Activated CD4-positive, alpha-beta T cell treated with anti-CD3 and anti-CD28 coated beads for 48 hours (primary cell): ENCODE data around the gene HOXB5.

ENCODE experiments used
- DNase-seq: peaks from one replicate; pipeline ENCODE4 v3.0.0-alpha.2; 2020

Gene HOXB5

GRCh38 chr17:48628649-48629410 is 35.3 kb upstream of the HOXB5 start:
- no peak for DNase-seq

GRCh38 chr17:48627623-48628521 is 34.3 kb upstream of the HOXB5 start:
- no peak for DNase-seq

GRCh38 chr17:48627118-48627597 is 33.6 kb upstream of the HOXB5 start:
- no peak for DNase-seq

GRCh38 chr17:48626245-48627117 is 32.9 kb upstream of the HOXB5 start, which contains the start of gene HOXB9:
TSS of gene HOXB9 (minus strand) at chr17:48626358. CDS start at chr17:48626269, 89 bp downstream.
- DNase-seq: peak; percentile 52

GRCh38 chr17:48625495-48626244 is 32.1 kb upstream of the HOXB5 start:
- peak; percentile 50 for DNase-seq

GRCh38 chr17:48624544-48625494 is 31.2 kb upstream of the HOXB5 start:
- DNase-seq: no peak

- no peak for DNase-seq
Measured at GRCh38 chr17:48624118-48624517, 30.5 kb upstream of the HOXB5 start.

- DNase-seq: no peak
Measured at GRCh38 chr17:48623583-48623982, 30.0 kb upstream of the HOXB5 start.

GRCh38 chr17:48622857-48623256 is 29.3 kb upstream of the HOXB5 start:
- no peak for DNase-seq

GRCh38 chr17:48621410-48622392 is 28.1 kb upstream of the HOXB5 start:
- DNase-seq: no peak

GRCh38 chr17:48620461-48621139 is 27.0 kb upstream of the HOXB5 start:
- DNase-seq: no peak

- no peak for DNase-seq
Measured at GRCh38 chr17:48619826-48620449, 26.4 kb upstream of the HOXB5 start.

- DNase-seq: peak; percentile 90
Measured at GRCh38 chr17:48618256-48618896, 24.8 kb upstream of the HOXB5 start.

GRCh38 chr17:48617471-48618255 is 24.1 kb upstream of the HOXB5 start:
- DNase-seq: no peak

- DNase-seq: no peak
Measured at GRCh38 chr17:48616717-48617470, 23.3 kb upstream of the HOXB5 start.
